HG03520 (cell line): ENCODE measurements around the gene FZD4.
A peak's percentile ranks its signal among the peaks of the same experiment; 100 is the strongest.
"Not testable (repeated sequence)": the region's sequence is repeated elsewhere in the genome, so short reads cannot be mapped to it uniquely, and the experiment has no call there.

Source experiments
- ATAC-seq: cut with Tn5 transposase; IDR thresholded peaks from one replicate; pipeline ENCODE4 v1.9.1; 2021; ENCODE audit warnings: mild to moderate bottlenecking, moderate library complexity; ENCODE audit not compliant: unreplicated experiment

FZD4 gene

DNA sequence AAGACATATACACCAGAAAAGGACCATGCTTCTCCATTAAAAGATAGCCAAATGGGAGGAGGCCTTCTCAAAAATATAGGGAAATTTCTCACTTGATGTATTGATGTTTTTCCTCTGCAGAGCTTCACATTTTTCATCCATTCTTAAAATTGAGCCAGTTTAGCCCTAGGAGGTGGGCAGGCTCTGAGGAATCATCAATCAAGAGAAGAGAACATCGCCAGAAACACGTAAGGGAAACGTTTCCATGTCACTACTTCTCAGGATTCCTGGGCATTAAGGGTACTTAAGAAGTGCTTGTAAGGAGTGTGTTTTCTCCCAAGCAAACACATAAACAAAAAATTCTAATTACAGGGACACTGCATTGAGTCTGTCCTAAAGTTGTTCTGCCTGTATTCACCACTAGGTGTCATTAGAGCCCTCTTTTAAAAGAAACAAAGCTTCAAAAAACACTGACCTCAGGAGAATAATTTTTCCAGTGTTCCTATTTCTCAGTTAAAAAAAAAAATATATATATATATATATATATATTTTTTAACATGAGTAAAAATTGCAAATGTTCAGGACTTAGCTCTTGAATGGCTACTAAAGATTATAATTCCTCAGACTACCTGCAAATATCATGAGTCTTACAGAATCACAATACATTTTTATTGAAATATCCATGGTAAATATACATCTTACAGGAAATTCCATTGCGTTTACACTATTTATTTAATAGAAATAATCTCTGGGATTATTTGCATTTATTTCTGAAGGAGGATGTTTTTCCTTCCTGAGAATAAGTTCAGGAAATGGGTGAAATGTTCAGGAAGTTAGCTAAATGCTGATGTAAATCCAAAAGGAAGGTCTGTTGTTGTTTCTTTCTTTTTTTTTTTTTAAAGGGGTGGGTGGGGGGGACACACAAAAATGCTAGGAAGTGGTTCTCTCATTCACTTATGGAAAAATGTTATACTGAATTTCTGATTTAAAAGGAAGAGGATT lies 16.0 kb downstream of the FZD4 start:
- ATAC-seq, result peak; percentile 72

DNA sequence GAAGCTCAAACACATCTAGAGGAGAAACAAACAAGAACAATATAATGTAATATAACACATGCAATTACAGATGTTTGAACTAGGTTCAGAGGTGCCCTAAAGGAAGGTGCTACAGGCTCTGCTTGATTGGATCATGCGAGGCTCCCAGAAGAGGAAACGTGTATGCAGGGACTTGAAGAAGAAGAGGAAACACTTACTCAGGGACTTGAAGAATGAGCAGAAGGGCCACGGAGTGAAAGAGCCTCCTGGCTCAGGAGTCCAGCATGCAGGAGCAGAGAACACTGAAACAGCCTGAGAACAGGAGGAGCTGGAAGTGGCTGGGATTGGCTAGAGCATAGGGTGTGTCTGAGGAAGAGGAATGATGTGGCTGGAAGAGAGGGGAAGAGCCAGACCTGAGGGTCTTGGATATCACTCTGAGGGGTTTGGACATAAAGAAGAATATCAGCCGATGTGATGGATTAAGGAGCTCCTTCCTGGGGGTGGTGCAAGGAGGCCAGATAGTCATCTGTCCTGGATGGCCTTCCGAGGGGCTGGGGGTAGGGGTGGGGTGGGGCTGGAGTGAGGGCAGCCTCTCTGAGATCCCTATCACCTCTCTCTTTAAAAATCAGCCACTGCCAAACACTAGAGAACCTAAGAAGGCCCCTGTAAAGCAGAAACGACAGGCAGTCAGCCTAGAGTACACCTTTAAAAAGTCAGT lies 16.8 kb downstream of the FZD4 start:
- no peak for ATAC-seq

DNA sequence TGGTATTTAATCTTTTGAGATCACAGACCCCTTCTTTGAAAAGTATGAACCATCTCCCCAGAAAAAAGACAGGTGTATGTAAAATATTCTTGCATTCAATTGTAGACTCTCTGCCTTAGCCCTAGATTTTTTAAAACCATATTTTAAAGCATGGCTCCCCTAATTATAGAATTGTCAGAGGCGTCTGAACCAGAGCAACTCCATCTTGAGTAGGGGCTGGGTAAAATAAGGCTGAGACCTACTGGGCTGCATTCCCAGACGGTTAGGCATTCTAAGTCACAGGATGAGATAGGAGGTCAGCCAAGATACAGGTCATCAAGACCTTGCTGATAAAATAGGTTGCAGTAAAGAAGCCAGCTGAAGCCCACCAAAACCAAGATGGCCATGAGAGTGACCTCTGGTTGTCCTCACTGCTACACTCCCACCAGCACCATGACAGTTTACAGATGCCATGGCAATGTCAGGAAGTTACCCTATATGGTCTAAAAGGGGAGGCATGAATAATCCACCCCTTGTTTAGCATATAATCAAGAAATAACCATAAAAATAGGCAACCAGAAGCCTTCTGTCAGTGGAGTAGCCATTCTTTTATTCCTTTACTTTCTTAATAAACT lies 17.9 kb downstream of the FZD4 start:
- ATAC-seq, result not testable (repeated sequence)

DNA sequence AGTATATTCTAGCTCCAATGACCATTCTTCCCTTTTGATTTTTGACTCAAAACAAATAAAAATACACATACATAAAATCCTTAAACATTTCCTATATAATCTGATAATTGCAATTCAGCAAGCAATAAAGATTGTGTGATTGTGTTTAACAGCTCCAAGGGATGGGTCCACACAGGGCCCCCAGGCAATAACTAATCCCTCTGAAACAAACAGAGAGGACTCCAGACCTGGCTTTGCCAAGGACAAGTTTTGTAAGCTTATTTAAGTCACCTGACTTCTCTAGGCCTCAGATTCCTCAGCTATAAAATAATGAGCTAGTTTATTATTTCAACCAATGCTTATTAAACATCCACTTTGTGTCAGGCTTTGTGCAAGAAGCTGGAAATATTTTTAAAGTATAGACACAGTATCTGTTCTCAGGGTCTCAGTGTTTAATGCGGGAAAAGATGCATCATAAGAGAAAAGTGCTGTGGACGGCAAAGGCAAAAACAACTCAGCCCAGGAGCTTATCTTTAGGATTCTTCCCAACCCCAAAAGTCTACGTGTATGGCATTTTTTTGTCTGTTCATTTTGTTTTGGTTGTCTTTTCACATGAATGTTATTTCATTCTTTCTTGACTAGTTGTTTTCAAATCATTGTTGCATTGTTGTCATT lies 20.1 kb downstream of the FZD4 start:
- ATAC-seq, result no peak

DNA sequence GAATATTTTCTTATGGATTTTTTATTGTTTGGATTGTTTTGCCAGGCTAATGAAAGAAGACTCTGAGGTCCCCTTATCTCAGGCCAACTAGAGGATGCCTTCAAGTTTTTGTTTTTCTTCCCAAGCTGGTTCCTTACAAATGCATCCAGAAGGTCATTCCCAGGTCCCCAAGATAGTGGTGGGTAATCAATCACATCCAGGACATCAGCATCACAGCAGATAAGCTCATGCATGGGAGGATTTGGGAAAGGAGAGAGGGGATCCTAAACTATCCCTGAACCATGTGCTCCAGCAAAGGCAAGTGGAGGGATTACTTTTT lies 20.7 kb downstream of the FZD4 start:
- no peak for ATAC-seq

DNA sequence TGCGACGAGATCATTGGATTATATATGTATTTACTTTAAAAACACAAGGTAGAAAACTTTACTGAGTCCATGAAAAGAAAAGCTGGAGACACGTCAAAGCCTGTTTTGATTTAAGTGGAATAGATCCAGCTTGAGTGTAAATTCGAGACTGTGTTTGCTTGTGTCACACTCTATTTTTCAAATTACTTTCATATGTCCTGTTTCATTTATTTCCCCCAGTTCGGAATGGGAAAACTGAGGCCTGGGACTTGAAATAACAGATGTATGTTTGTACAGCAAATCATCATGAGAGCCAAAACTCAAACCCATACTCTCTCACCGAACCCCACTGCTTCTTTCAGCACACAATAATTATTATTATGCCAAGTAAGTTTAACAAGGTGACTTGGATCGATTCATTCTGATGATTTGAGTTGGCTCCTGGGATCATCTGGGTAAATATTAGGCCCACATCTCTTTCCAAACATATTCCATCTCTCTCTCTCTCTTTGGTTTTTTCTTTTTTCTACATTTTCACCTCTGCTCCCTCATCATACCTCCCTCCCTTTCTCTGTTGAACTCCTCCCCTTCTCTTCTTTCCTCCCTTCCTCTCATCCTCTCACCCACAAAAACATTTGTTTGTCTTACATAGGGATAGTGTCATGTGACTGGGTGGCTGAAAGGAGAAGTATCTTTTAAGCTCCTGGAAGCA lies 21.2 kb downstream of the FZD4 start:
- no peak for ATAC-seq

DNA sequence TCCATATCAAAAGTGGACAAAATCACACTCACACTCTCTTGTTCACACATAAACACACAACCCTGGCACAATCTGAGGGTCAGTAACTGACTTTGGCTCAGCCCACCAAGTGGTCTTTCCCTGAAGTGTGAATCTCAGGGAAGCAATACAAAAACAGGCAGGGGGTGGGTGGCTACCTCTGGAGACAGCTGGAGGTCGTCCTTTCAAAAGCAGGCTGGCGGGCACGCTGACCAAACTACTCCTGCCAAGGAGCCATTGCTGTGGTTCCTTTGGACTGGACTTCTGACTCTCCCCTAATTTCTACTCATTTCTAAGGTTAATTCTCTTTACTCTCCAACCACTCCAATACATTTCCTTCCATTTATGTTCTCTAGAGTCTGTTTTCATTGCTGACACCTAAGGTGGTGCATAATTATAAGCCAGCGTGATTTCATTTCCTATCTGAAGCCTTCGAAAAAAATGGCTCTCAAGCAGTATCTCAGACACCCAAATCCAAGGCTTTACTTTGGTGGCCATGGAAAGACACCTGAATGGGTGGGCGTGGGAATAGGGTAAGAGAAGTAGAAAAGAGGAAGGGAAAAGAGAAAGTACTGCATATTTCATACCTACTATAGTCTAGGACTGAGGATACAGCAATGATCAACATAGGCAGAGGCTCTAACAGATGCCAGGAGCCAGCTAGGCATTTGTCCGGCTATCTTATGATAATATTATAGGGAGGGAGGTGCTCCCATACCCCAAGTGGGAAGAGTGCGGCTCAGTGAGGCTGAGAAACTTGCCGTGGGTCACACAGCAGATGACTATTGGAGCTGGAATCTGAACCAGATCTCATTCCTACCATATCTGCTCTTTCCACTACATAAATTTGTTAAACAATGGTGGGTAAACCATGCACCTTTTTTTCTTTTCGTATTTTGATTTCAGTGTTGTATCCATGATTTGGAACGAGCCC lies 22.0 kb downstream of the FZD4 start:
- ATAC-seq, result no peak

DNA sequence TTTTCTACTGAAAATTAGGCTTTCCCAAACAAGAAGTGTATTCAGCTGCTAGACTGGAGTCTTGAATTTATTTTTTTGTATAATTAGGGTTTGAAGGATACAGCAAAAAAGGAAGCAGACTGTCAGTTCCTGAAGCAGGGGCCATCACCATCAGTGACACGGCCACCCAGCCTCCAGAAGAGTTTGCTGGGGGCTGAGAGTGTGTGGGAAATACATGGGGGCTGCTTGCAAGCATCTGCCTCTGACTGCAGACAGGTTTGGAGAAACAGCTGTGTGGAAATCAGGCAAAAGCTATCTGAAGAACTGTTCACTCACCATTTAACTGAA lies 23.0 kb downstream of the FZD4 start:
- ATAC-seq, result no peak

DNA sequence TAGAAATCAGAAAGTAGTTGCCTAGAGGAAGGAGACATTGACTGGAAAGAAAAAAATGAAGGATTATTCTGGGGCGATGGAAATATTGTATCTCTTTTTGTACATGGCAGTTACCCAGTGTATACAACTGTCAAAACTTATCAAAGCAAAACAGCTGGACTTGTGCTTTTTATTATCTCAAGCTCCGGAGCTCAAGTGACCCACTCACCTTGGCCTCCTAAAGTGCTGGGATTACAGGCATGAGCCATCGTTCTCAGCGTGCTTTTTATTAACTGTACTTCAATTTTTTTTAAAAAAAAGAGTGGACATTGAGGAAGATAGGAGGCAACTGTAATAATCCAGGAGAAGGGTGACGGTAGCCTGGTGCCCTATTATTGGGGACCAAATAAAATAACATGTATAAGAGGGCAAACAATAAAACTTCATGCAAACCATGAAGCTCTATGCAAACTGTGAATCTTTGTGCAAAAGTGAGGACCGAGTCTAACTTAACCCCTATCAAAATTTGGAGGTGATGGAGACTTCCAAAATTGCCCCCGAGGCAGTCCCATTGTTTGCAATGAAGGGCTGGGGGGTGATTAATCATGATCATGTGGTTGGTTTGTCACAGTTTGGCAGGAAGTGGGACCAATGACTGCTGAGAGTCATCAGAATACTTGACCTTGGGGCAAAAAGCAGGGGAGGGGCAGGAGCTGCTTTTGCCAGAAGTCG lies 23.5 kb downstream of the FZD4 start:
- no peak for ATAC-seq

DNA sequence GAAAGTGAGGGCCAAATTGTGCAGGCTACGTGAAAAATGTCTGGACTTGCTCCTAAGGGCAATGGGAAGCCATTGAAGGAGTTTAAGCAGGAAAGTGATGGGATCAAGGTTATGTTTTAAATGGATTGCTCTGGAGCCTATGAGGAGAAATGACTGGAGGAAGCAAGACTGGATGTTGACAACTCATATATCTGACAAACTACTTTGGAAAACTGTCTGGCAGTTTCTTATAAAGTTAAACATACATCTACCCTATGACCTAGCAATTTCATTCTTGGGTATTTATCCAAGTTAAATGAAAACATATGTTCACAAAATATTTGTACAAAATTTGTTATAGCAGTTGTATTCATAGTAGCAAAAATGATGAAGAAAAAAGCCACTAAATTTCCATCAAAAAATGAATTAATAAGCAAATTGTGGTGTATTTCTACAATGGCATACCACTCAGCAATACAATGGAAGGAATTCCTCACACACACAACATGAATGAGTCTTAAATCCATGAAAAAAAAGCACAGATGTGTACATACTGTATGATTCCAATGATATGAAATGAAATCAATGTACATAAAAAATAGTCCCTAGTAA lies 24.1 kb downstream of the FZD4 start:
- no peak for ATAC-seq

DNA sequence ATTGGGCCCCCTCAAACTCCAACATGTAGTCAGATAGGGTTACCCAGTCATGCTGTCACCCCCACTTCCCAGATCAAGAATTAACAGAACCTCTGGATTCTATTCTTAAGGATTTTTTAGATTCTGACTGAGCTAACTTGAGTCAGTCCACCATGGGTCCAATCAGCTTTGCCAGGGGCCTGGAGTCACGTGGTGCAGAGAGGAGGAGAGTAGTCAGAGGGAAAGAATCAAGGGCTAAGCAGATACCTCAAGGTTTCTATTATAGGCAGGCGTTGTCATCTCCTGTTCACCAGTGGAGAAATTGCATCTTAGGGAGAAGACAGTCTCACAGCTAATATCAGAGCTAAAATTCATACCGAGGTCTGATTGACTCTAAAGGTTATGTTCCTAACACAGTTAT lies 28.2 kb downstream of the FZD4 start:
- no peak for ATAC-seq

DNA sequence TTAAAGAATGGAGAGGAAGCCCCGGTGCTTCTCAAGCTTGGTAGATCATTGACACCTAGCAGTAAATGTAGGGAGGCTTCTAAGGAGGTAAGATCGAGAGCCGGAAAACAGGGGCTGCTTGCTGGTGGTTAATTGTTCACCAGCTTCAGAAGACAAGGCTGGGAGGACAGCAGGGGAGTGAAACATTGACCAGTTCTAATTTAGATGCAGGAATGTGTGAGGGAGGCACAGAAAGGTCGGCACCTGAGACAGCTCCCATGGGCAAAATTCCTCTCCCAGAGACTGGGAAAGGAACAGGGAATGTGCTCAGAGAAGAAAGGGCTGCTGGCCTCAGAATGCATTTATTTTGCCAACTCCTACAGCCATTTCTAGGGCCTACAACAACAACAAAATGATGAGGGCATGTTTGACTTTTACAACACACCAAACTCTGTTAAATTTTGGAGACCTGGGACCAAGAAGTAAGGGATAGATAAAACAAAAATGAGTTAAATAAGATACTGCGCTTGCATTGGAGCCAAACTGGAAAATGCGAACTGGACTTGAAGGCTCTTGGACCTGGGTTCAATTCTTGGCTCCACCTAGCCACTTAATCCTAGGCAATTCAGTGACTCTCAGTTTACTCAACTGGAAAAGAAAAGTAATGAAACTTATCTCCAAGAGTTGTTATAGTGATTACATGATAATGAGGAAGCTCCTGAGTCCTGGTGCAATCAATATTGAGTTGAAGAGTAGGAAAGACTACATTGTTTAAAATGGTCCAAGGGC lies 31.0 kb downstream of the FZD4 start:
- no peak for ATAC-seq

DNA sequence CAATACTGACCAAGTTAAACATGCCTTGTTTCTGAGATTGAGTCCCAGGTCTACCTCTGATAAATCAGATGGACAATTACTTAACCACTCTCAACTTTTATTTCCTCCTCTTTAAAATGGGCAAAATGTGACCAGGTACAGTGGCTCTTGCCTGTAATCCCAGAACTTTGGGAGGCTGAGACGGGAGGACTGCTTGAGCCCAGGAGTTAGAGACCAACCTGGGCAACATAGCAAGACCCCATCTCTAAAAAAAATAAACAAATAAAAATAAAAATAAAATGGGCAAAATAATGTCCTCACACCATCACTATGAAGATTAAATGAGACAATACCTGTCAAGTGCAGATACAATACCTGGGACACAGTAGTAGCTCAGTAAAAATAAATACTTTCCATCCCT lies 33.0 kb downstream of the FZD4 start:
- ATAC-seq, result no peak

DNA sequence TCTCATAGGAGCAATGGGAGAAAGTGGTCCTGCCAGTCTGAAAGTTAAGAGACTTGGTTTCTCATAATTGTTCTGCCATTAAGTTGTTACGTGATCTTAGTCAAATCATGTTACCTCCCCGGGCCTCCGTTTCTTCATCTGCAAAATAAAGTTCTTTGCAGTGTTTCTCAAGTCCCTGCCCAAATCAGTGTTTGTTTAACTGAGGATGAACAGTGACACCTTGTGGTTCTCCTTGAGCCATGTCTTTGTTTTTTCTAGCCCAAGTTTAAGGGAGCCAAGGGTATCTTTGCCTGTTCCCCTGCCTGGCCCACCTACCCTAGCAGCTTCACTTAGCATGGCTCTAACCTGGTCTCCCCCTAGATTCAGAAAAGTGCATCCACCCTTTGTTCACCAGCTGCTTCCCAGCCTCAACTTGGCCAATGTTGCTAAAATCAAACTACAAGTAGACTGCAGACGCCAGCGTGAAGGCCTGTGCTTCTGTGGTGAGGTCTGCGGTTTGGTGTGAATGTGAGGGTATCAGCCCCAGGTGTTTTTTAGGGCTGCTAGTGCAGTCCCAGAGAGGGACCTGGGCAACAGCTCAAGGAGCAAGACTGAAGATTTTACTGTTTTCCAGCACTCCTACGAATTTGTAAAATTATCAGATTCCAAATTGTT lies 35.5 kb downstream of the FZD4 start:
- no peak for ATAC-seq

DNA sequence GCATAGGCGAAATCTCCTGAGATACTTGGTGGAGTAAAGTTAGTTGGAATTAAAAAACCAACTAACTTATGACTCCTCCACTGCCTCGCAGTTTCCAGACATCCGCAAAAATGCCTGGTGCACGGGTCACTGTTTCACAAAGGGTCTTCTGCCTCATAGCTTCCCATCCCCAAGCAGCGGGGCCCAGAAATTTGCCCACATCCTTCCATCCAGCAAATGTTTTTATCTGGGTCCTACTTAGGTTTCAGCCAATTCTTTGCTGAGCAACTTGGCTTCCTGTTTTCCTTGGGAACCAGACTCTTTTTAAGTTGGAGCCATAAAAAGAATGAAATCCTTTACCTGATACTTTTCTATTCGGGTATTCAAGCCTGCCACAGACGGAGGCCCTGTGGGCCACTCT lies 36.2 kb downstream of the FZD4 start:
- no peak for ATAC-seq

DNA sequence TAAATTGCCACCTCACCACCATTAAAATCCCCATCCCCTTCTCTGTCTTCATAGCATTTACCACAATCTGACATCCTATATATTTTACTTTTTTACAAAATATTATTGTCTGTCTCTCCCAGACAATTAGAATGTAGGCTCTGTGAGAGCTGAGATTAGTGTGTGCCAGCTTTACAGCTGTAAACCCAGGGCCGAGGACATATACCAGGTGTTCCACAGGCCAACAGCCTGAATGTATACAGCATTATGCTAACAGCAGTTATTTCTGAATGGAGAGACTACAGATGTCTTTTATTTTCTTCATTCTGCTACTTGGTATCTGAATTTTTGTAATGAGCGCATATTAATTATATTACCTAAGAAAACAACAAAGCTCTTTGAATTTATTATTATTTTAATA lies 36.7 kb downstream of the FZD4 start:
- ATAC-seq, result no peak

DNA sequence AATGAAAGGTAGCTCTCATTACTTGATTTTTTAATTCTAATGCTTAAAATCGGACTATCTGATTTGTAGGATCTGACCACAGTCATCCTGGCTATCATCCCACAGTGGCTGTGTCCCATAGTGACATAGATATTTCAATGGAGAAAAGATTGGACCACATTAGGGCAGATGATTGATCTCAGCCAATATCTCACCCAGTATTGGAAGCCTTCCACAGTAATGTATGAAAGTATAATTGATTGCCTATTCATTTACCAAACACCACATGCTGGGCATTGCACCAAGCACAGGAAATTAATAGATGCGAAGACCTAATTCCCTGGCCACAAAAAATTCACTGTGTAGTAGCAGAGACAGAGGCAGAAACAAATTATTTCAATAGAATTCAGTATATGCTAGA lies 37.6 kb downstream of the FZD4 start:
- no peak for ATAC-seq

DNA sequence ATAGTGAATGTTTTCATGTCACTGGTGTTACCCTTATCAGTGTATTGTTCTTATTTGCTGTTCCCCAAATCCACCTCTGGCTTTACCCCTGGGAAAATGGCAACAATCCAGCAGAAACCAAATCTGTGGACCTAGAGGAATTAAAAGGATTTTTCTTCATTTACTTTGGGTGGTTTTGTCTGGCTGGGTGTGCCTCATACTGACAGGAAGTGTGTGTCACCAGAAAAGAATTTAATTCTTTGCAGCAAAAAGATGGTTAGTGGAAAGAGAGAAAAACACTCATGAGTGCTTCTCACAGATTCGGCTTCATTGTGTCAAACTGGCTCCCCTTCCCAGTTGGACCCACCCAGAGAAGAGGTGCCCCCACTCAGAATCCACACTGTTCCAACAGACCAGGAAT lies 38.9 kb downstream of the FZD4 start:
- no peak for ATAC-seq
